Smooth muscle cell (in vitro differentiated cells): ENCODE measurements around the gene HS2ST1. TPM values are rescaled to one million over a fixed set of nuclear protein-coding genes. Genes with fewer than 3 reads are reported as not detected.
A peak's percentile ranks its signal among the peaks of the same experiment; 100 is the strongest.

ENCODE experiments used
- DNase-seq: peaks from one replicate; lab custom pipeline; 2025; ENCODE audit not compliant: unreplicated experiment; lab: John Stamatoyannopoulos, UW
- H2AFZ ChIP-seq: fragments of 200-600 bp; sonication (generic); 2 replicates; pipeline ENCODE4 v1.6.0; 2016; ENCODE audit warnings: antibody characterized with exemption, low read depth, mild to moderate bottlenecking
- H3F3A ChIP-seq: fragments of 200-600 bp; sonication (generic); 2 replicates; pipeline ENCODE4 v1.6.0; 2017; ENCODE audit warnings: antibody characterized with exemption, low read depth
- H3K27ac ChIP-seq: fragments of 200-600 bp; sonication (generic); 2 replicates; pipeline ENCODE4 v1.5.1; 2016; ENCODE audit warnings: low read depth, mild to moderate bottlenecking
- H3K27me3 ChIP-seq: fragments of 200-600 bp; sonication (generic); 2 replicates; pipeline ENCODE4 v1.6.1; 2016; ENCODE audit warnings: low read depth, mild to moderate bottlenecking
- H3K36me3 ChIP-seq: fragments of 200-600 bp; sonication (generic); 2 replicates; pipeline ENCODE4 v1.5.1; 2016; ENCODE audit warnings: low read depth
- H3K4me1 ChIP-seq: fragments of 200-600 bp; sonication (generic); 2 replicates; pipeline ENCODE4 v1.5.1; 2016; ENCODE audit warnings: low read depth
- H3K4me2 ChIP-seq: fragments of 200-600 bp; sonication (generic); 2 replicates; pipeline ENCODE4 v1.6.0; 2016; ENCODE audit warnings: mild to moderate bottlenecking
- H3K4me3 ChIP-seq: fragments of 200-600 bp; sonication (generic); 2 replicates; pipeline ENCODE4 v1.5.1; 2016; ENCODE audit warnings: mild to moderate bottlenecking
- H3K79me2 ChIP-seq: fragments of 200-600 bp; sonication (generic); 2 replicates; pipeline ENCODE4 v1.6.0; 2016; ENCODE audit warnings: low read depth, mild to moderate bottlenecking
- H3K9ac ChIP-seq: fragments of 200-600 bp; sonication (generic); 2 replicates; pipeline ENCODE4 v1.6.0; 2016; ENCODE audit warnings: low read depth
- H3K9me3 ChIP-seq: fragments of 200-600 bp; sonication (generic); replicated peaks from 2 replicates; pipeline ENCODE4 v1.5.1; 2016; ENCODE audit warnings: low read depth
- H4K20me1 ChIP-seq: fragments of 200-600 bp; sonication (generic); 2 replicates; pipeline ENCODE4 v1.6.0; 2016; ENCODE audit warnings: low read depth
- WGBS: methylation state at CpG from one replicate; pipeline ENCODE4 v1.1.7; 2016; ENCODE audit warnings: low lambda C conversion rate; 5-methylcytosine and 5-hydroxymethylcytosine counted together
- polyA plus RNA-seq: library from polyadenylated mRNA; unstranded; fragments of >200 nt; fragmentation: Nextera tagmentation; extraction: Ambion mirVana; gene quantifications from 2 replicates; pipeline ENCODE4 v1.2.1, GENCODE V29; 2016
- total RNA-seq: library from RNA; depleted of rRNA; stranded (reverse); fragments of >200 nt; gene quantifications from 2 replicates; pipeline ENCODE4 v1.2.3, GENCODE V29; 2014
- TF ChIP-seq, protein P1 (sequence below): fragments of 200-600 bp; sonication (generic); IDR thresholded peaks from 2 replicates; pipeline ENCODE4 v1.5.1; 2017; ENCODE audit warnings: borderline replicate concordance, mild to moderate bottlenecking, antibody characterized with exemption; ENCODE audit not compliant: insufficient read depth, poor library complexity, severe bottlenecking

HS2ST1 gene
- total and polyA plus RNA-seq, 2 experiments from 2014 or later = 14.6 to 35.6 TPM

DNA sequence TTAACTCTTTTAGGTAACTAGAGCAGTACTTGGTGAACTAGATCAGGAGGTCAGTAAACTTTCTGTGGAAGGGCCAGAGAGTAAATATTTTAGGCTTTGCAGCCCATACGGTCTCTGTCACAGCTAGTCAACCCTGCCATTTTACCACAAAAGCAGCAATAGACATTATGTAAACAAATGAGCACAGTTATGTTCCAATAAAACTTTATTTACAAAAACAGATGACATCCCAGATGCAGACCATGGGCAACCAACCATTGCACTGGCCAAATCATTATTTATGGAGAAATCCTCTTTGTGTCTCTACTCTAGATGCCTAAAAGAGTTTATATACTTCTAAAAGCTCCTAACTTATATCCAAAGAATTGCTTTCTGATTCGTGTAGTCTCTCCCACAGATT is 192.4 kb downstream of the HS2ST1 start:
- Histone ChIP-seq H3K79me2 (no peaks in the 10 kb centered on the region), H3F3A (no peaks in the 10 kb centered on the region), H4K20me1 (no peaks in the 10 kb centered on the region), H3K9ac (no peak overlapping the region), H3K27me3 (no peaks in the 10 kb centered on the region), H3K4me3 (no peak overlapping the region), H3K4me1 (no peaks in the 10 kb centered on the region), H2AFZ (no peak overlapping the region), H3K36me3 (no peaks in the 10 kb centered on the region), H3K9me3 (no peaks in the 10 kb centered on the region), H3K4me2 (no peak overlapping the region), H3K27ac (no peak overlapping the region)
- DNase-seq = no peak
- WGBS = 75% methylated on average over 2 of the region's 2 CpGs
- TF ChIP-seq, protein P1, sequence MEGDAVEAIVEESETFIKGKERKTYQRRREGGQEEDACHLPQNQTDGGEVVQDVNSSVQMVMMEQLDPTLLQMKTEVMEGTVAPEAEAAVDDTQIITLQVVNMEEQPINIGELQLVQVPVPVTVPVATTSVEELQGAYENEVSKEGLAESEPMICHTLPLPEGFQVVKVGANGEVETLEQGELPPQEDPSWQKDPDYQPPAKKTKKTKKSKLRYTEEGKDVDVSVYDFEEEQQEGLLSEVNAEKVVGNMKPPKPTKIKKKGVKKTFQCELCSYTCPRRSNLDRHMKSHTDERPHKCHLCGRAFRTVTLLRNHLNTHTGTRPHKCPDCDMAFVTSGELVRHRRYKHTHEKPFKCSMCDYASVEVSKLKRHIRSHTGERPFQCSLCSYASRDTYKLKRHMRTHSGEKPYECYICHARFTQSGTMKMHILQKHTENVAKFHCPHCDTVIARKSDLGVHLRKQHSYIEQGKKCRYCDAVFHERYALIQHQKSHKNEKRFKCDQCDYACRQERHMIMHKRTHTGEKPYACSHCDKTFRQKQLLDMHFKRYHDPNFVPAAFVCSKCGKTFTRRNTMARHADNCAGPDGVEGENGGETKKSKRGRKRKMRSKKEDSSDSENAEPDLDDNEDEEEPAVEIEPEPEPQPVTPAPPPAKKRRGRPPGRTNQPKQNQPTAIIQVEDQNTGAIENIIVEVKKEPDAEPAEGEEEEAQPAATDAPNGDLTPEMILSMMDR = no peak

DNA sequence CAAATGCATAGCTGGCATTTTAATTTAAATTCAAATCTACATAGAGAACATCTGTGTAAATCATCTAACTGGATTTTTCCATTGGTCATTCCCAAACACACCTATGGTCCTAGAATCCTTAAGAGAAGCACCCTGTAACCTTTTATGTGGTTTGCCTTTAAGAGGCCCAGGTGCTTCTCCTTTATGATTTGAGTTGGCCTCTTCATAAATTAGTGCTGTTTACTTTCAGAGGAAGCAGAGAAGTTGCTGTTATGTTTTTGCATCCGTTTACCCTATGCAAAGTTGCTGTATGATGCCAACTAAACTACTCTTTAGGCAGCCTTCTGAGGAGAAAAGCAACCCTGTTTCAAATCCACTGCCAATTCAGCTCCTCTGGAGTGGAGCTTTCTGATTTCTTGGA is 193.8 kb downstream of the HS2ST1 start:
- Histone ChIP-seq H3K27ac (no peak overlapping the region), H3K36me3 (no peaks in the 10 kb centered on the region), H3K9me3 (no peaks in the 10 kb centered on the region), H3K79me2 (no peaks in the 10 kb centered on the region), H3K4me2 (no peak overlapping the region), H3K4me3 (no peak overlapping the region), H3K9ac (no peak overlapping the region), H3K27me3 (no peaks in the 10 kb centered on the region), H3F3A (no peaks in the 10 kb centered on the region), H3K4me1 (no peaks in the 10 kb centered on the region), H4K20me1 (no peaks in the 10 kb centered on the region), H2AFZ (no peak overlapping the region)
- 92% methylated on average over 1 of the region's 1 CpG for WGBS
- TF ChIP-seq, protein P1 = no peak
- DNase-seq = no peak

DNA sequence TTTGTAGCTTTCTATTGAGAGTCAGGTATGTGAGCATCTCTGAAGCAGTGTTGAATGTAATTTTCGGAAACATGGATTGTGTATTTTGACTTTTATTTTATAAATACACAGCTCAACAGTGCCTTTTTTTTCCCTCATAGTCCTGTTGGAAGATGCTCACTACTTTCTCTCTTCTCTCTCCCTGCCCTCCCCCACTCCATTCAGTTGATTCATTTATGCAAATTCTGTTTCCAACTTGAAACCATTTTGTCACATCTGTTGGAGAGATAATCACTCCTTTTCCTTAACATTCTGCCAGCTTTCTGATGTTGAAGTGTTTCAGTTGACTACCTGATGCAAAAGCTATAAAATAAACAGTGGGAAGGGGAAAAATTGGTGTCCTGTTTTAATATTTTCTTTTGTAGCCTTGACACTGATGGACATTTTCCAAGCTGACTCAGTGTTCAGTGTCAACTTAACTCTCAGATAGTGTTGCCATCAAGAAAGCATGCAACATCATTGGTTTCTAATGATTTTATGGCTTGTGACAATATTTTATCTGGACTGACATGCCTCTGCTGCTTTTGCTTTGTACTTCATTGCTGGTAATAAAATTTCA is 194.5 kb downstream of the HS2ST1 start:
- H3K4me1 ChIP-seq = no peaks in the 10 kb centered on the region
- H3K9me3 ChIP-seq = no peaks in the 10 kb centered on the region
- H3K4me2 ChIP-seq = no peak overlapping the region
- no peak overlapping the region for H3K9ac ChIP-seq
- no peaks in the 10 kb centered on the region for H3K79me2 ChIP-seq
- no peaks in the 10 kb centered on the region for H3F3A ChIP-seq
- H3K36me3 ChIP-seq = no peaks in the 10 kb centered on the region
- no peak overlapping the region for H3K4me3 ChIP-seq
- H3K27ac ChIP-seq = no peak overlapping the region
- DNase-seq = no peak
- WGBS = 95% methylated on average over 1 of the region's 1 CpG
- TF ChIP-seq, protein P1 = no peak
- no peaks in the 10 kb centered on the region for H4K20me1 ChIP-seq
- no peak overlapping the region for H2AFZ ChIP-seq
- H3K27me3 ChIP-seq = no peaks in the 10 kb centered on the region

DNA sequence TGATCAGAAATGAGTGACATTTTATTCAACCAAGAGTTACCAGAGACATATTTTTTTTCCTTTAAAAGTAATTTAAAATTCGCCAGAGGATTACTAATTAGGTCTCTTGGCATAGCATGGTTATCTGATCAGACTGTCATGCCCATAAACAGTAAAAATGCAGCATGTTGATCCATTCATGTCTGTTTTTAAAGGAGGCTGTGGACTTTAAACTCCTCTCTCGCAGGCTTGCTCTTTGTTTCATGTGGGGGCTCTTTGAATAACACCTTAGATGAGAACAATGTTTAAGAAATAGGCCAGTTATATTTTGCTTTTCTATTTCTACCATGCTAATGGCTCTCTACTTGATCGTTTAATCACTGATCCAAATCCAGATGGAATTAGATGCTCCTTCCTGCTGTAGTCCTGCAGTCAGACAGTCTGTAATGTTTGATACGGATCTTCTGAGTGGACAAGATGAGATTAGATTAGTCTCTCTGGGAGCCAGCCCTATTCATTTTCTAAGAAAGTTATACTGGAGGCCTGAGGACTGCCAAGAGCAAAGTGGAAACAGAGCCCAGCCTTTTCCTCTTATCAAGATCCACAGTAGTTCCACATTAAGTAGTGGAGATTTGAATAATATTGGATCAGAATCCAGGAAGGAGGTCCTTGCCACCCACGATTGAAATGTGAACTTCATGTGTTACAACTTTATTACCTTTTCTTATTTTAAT is 197.4 kb downstream of the HS2ST1 start:
- no peaks in the 10 kb centered on the region for H4K20me1 ChIP-seq
- H3K27ac ChIP-seq = peak overlapping the region; percentile 95
- H3K4me1 ChIP-seq = no peaks in the 10 kb centered on the region
- peak overlapping the region; percentile 54 for H3K9ac ChIP-seq
- no peaks in the 10 kb centered on the region for H3K79me2 ChIP-seq
- H3K4me3 ChIP-seq = no peak overlapping the region
- H2AFZ ChIP-seq = no peak overlapping the region
- TF ChIP-seq, protein P1 = no peak
- no peaks in the 10 kb centered on the region for H3F3A ChIP-seq
- 63% methylated on average over 5 of the region's 5 CpGs for WGBS
- peak overlapping the region; percentile 43 for H3K4me2 ChIP-seq
- H3K36me3 ChIP-seq = no peaks in the 10 kb centered on the region
- no peaks in the 10 kb centered on the region for H3K27me3 ChIP-seq
- DNase-seq = no peak
- no peaks in the 10 kb centered on the region for H3K9me3 ChIP-seq
